HCT116 (cell line): ENCODE data around the gene MYO1E. TPM values are rescaled to one million over a fixed set of nuclear protein-coding genes. Genes with fewer than 3 reads are reported as not detected.

Experiments
- ATAC-seq: fragments of 200-7000 bp; cut with Tn5 transposase; 2 replicates; pipeline ENCODE4 v1.9.1; 2020; ENCODE audit warnings: mild to moderate bottlenecking, moderate library complexity
- BruUV-seq: library from RNA; stranded (reverse); fragments of 400-500 nt; replicated peaks from 2 replicates; lab custom pipeline; 2021; lab: Mats Ljungman, UMichigan
- CTCF ChIA-PET: fragments of 300-600 bp; sonication (Branson Sonifier 250); formaldehyde crosslinking; loops from one replicate; lab custom pipeline; 2021; ENCODE audit warnings: antibody characterized with exemption; lab: Charles Lee
- POLR2A ChIA-PET: fragments of 300-600, 350-600 bp; sonication (Branson Sonifier 250); formaldehyde crosslinking; loops from one replicate; lab custom pipeline; 2021; ENCODE audit warnings: antibody characterized with exemption; lab: Charles Lee
- RAD21 ChIA-PET, 2 experiments: fragments of 300-600 bp; sonication (Branson Sonifier 250); formaldehyde crosslinking; loops; one replicate each; lab custom pipeline; 2023; ENCODE audit warnings: low total read pairs in 2 of 2; ENCODE audit not compliant: uncharacterized antibody in 2 of 2, unreplicated experiment in 2 of 2, low non-redundant PET in 1 of 2; lab: Charles Lee
- DNase-seq: peaks from one replicate; pipeline ENCODE4 v3.0.0-alpha.2; 2010; ENCODE audit warnings: low read depth, low spot score
- H2AFZ ChIP-seq: fragments of 200-600 bp; shearing (Covaris generic), sonication (generic); 2 replicates; pipeline ENCODE4 v1.6.1; 2017; ENCODE audit warnings: low read depth, mixed run types, mixed read lengths, antibody characterized with exemption, low read length; ENCODE audit not compliant: poor library complexity, severe bottlenecking
- H3K27ac ChIP-seq: 2 replicates; pipeline ENCODE4 v1.5.1; 2012; ENCODE audit warnings: low read depth, low read length
- H3K27me3 ChIP-seq: fragments of 200-600 bp; sonication (generic); 2 replicates; pipeline ENCODE4 v1.6.1; 2016; ENCODE audit warnings: mixed run types, low read length, mixed read lengths; ENCODE audit not compliant: insufficient read depth
- H3K36me3 ChIP-seq, 2 experiments: fragments of 200-500 bp in 1 of 2; fragments of 200-600 bp in 1 of 2; sonication (Bioruptor generic) in 1 of 2; sonication (generic) in 1 of 2; 2 replicates each; pipeline versions ENCODE4 v1.5.1 to v1.6.1; 2014 to 2016; ENCODE audit warnings: low read length in 2 of 2, inconsistent platforms in 1 of 2, mixed read lengths in 1 of 2, mixed run types in 1 of 2; ENCODE audit not compliant: insufficient read depth in 2 of 2, control insufficient read depth in 1 of 2
- H3K4me1 ChIP-seq, 2 experiments: fragments of 200-600 bp in 1 of 2; sonication (generic) in 1 of 2; 2 replicates each; pipeline versions ENCODE4 v1.5.1 to v1.6.1; 2012 to 2017; ENCODE audit warnings: low read length in 2 of 2, inconsistent platforms in 1 of 2, mild to moderate bottlenecking in 1 of 2, mixed read lengths in 1 of 2, mixed run types in 1 of 2, moderate library complexity in 1 of 2; ENCODE audit not compliant: insufficient read depth in 2 of 2, control insufficient read depth in 1 of 2
- H3K4me2 ChIP-seq: fragments of 200-600 bp; sonication (generic); 2 replicates; pipeline ENCODE4 v1.6.1; 2017; ENCODE audit warnings: mixed run types, low read length, mixed read lengths
- H3K4me3 ChIP-seq, 2 experiments: fragments of 200-600 bp in 1 of 2; sonication (generic) in 1 of 2; replicated peaks in 1 of 2; 2 replicates each; pipeline ENCODE4 v1.5.1; 2011 to 2016; ENCODE audit warnings: low read length in 2 of 2, control low read depth in 1 of 2, low read depth in 1 of 2, mild to moderate bottlenecking in 1 of 2, mixed read lengths in 1 of 2, mixed run types in 1 of 2
- H3K79me2 ChIP-seq: fragments of 200-600 bp; sonication (generic); 2 replicates; pipeline ENCODE4 v1.6.1; 2017; ENCODE audit warnings: mild to moderate bottlenecking, mixed run types, low read length, moderate library complexity, mixed read lengths; ENCODE audit not compliant: insufficient read depth
- H3K9ac ChIP-seq: fragments of 200-600 bp; sonication (generic); 2 replicates; pipeline ENCODE4 v1.6.1; 2016; ENCODE audit warnings: low read length, mixed read lengths
- H3K9me2 ChIP-seq: fragments of 200-600 bp; sonication (generic), shearing (Covaris generic); 2 replicates; pipeline ENCODE4 v1.6.1; 2017; ENCODE audit warnings: mixed run types, mild to moderate bottlenecking, moderate library complexity; ENCODE audit not compliant: insufficient read depth
- H3K9me3 ChIP-seq, 2 experiments: fragments of 200-500 bp in 1 of 2; fragments of 200-600 bp in 1 of 2; sonication (Bioruptor generic) in 1 of 2; sonication (generic) in 1 of 2; 2 replicates each; pipeline ENCODE4 v1.6.1; 2014 to 2017; ENCODE audit warnings: low read length in 2 of 2, mixed read lengths in 2 of 2, inconsistent platforms in 1 of 2, low read depth in 1 of 2, mild to moderate bottlenecking in 1 of 2, mixed run types in 1 of 2, moderate library complexity in 1 of 2; ENCODE audit not compliant: control insufficient read depth in 1 of 2, insufficient read depth in 1 of 2
- H4K20me1 ChIP-seq: fragments of 200-600 bp; sonication (generic), shearing (Covaris generic); 2 replicates; pipeline ENCODE4 v1.6.1; 2017; ENCODE audit warnings: mixed run types, mild to moderate bottlenecking, moderate library complexity; ENCODE audit not compliant: insufficient read depth
- ATF3 ChIP-seq: IDR thresholded peaks from 2 replicates; pipeline ENCODE4 v1.6.1; 2012
- CBX3 ChIP-seq: IDR thresholded peaks from 2 replicates; pipeline ENCODE4 v1.6.1; 2012; ENCODE audit warnings: low read depth
- CTCF ChIP-seq, 3 experiments: fragments of 200-600 bp in 1 of 3; sonication (generic) in 1 of 3; IDR thresholded peaks in 2 of 3; conservative IDR thresholded peaks in 1 of 3; 2 replicates each; pipeline ENCODE4 v1.5.1; 2012 to 2017; ENCODE audit warnings: low read depth in 2 of 3, low read length in 2 of 3, antibody characterized with exemption in 1 of 3, borderline replicate concordance in 1 of 3, control low read depth in 1 of 3, mild to moderate bottlenecking in 1 of 3, mixed read lengths in 1 of 3, mixed run types in 1 of 3, moderate library complexity in 1 of 3; ENCODE audit not compliant: insufficient read depth in 1 of 3
- EGR1 ChIP-seq: IDR thresholded peaks from 2 replicates; pipeline ENCODE4 v1.6.1; 2012; ENCODE audit warnings: low read depth
- EZH2 ChIP-seq: fragments of 200-600 bp; sonication (generic); IDR thresholded peaks from 2 replicates; pipeline ENCODE4 v1.6.1; 2017; ENCODE audit warnings: antibody characterized with exemption, mixed run types
- FOSL1 ChIP-seq: IDR thresholded peaks from 2 replicates; pipeline ENCODE4 v1.6.1; 2012; ENCODE audit warnings: low read depth
- JUND ChIP-seq: IDR thresholded peaks from 2 replicates; pipeline ENCODE4 v1.6.1; 2012
- POLR2A ChIP-seq: IDR thresholded peaks from 2 replicates; pipeline ENCODE4 v1.7.0; 2011; ENCODE audit warnings: borderline replicate concordance; ENCODE audit not compliant: insufficient read depth, insufficient read length; ENCODE audit errors: extremely low read depth
- RAD21 ChIP-seq: IDR thresholded peaks from 2 replicates; pipeline ENCODE4 v1.6.1; 2012; ENCODE audit warnings: low read depth, mild to moderate bottlenecking
- SIN3A ChIP-seq: IDR thresholded peaks from 2 replicates; pipeline ENCODE4 v1.6.1; 2012; ENCODE audit warnings: low read depth
- ZFX ChIP-seq: fragments of 450-650 bp; IDR thresholded peaks from 2 replicates; pipeline ENCODE4 v1.6.1; 2017
- intact Hi-C: fragments of 100-400 bp; cut with micrococcal nuclease; formaldehyde crosslinking; loops from 2 replicates; pipeline ENCODE4 v1.10.0; 2022
- total RNA-seq: library from RNA; stranded (reverse); gene quantifications from one replicate; pipeline ENCODE4 v1.2.1, GENCODE V29; 2021; ENCODE audit not compliant: unreplicated experiment
- TF ChIP-seq, protein P1 (sequence below): IDR thresholded peaks from 2 replicates; pipeline ENCODE4 v1.6.1; 2012; ENCODE audit warnings: low read depth

Gene MYO1E
- total RNA-seq, 1 experiment from 2014 or later = 182 TPM

- ChIA-PET RAD21 (no interaction called here), POLR2A (no interaction called here), CTCF (no interaction called here)
- no peak overlapping the region for H3K4me3 ChIP-seq
- no peak overlapping the region for H3K27ac ChIP-seq
- H3K79me2 ChIP-seq = no peaks in the 10 kb centered on the region
- ATAC-seq = no peak
- no peaks in the 10 kb centered on the region for H3K36me3 ChIP-seq
- no peaks in the 10 kb centered on the region for H3K9me2 ChIP-seq
- H3K4me1 ChIP-seq = peaks cover 0 to 14% of the 10 kb centered on the region in 2 experiments; a peak in 2 of 4 replicates
- DNase-seq = no peak
- H3K9ac ChIP-seq = no peak overlapping the region
- H3K27me3 ChIP-seq = no peaks in the 10 kb centered on the region
- no peak for TF ChIP-seq FOSL1
- TF ChIP-seq EGR1 = no peak
- no peak for TF ChIP-seq ZFX
- no peak for TF ChIP-seq EZH2
- no peak for TF ChIP-seq JUND
- no peaks in the 10 kb centered on the region for H3K9me3 ChIP-seq
- H2AFZ ChIP-seq = no peak overlapping the region
- no TSS peak for BruUV-seq
- no peak overlapping the region for H3K4me2 ChIP-seq
- H4K20me1 ChIP-seq = no peaks in the 10 kb centered on the region
- intact Hi-C loops = loop anchor here (5.0 kb wide), 2 partner anchors 166 to 236 kb away; no protein-coding TSS in a partner anchor
Measured at GRCh38 chr15:59413577-59413976, 40.9 kb upstream of the MYO1E start.

- no TSS peak for BruUV-seq
- Histone ChIP-seq H3K36me3 (no peaks in the 10 kb centered on the region), H3K79me2 (no peaks in the 10 kb centered on the region), H3K9me3 (no peaks in the 10 kb centered on the region), H3K9ac (no peak overlapping the region), H3K4me2 (peak overlapping the region; percentile 34), H2AFZ (no peak overlapping the region), H3K4me1 (peaks cover 0 to 14% of the 10 kb centered on the region in 2 experiments; a peak in 2 of 4 replicates), H4K20me1 (no peaks in the 10 kb centered on the region)
- ATAC-seq (no peak), DNase-seq (no peak)
- intact Hi-C loops = loop anchor here (5.0 kb wide), 2 partner anchors 163 to 233 kb away; no protein-coding TSS in a partner anchor
- POLR2A ChIA-PET = no interaction called here
- RAD21 ChIA-PET = interaction anchor here in 1 of 2 experiments (0.6 to 1.2 kb wide), 2 partner anchors 29 to 235 kb away, joined by 3 read pairs; no protein-coding TSS in a partner anchor
- no peak for TF ChIP-seq ZFX
- no peak for TF ChIP-seq ATF3
- TF ChIP-seq RAD21 = no peak
- TF ChIP-seq FOSL1 = no peak
- no peak for TF ChIP-seq SIN3A
- no peak for TF ChIP-seq EZH2
- no peak for TF ChIP-seq CTCF (IDR thresholded peaks at IDR 0.05 in 2 of 3, conservative IDR thresholded peaks at IDR 0.05 in 1 of 3; ENCODE audit: borderline replicate concordance in 1 of 3, insufficient read depth in 1 of 3, low read depth in 2 of 3, low read length in 2 of 3)
- TF ChIP-seq, protein P1, sequence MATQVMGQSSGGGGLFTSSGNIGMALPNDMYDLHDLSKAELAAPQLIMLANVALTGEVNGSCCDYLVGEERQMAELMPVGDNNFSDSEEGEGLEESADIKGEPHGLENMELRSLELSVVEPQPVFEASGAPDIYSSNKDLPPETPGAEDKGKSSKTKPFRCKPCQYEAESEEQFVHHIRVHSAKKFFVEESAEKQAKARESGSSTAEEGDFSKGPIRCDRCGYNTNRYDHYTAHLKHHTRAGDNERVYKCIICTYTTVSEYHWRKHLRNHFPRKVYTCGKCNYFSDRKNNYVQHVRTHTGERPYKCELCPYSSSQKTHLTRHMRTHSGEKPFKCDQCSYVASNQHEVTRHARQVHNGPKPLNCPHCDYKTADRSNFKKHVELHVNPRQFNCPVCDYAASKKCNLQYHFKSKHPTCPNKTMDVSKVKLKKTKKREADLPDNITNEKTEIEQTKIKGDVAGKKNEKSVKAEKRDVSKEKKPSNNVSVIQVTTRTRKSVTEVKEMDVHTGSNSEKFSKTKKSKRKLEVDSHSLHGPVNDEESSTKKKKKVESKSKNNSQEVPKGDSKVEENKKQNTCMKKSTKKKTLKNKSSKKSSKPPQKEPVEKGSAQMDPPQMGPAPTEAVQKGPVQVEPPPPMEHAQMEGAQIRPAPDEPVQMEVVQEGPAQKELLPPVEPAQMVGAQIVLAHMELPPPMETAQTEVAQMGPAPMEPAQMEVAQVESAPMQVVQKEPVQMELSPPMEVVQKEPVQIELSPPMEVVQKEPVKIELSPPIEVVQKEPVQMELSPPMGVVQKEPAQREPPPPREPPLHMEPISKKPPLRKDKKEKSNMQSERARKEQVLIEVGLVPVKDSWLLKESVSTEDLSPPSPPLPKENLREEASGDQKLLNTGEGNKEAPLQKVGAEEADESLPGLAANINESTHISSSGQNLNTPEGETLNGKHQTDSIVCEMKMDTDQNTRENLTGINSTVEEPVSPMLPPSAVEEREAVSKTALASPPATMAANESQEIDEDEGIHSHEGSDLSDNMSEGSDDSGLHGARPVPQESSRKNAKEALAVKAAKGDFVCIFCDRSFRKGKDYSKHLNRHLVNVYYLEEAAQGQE = no peak
- TF ChIP-seq POLR2A = no peak
- TF ChIP-seq CBX3 = no peak
- TF ChIP-seq, all 23 proteins: peak for 0
- H3K9me2 ChIP-seq = no peaks in the 10 kb centered on the region
- H3K27me3 ChIP-seq = no peaks in the 10 kb centered on the region
- H3K27ac ChIP-seq = no peak overlapping the region
- H3K4me3 ChIP-seq = no peak overlapping the region
- CTCF ChIA-PET = no interaction called here
Measured at GRCh38 chr15:59410391-59410896, 37.8 kb upstream of the MYO1E start.
